Adipose tissue (tissue), 3 donors: Measurements from ENCODE around the gene WWP2. TPM values are rescaled to one million over a fixed set of nuclear protein-coding genes. Genes with fewer than 3 reads are reported as not detected.
"Not testable (repeated sequence)": the region's sequence is repeated elsewhere in the genome, so short reads cannot be mapped to it uniquely, and the experiment has no call there.

Experiments used
- H3K27ac ChIP-seq: one replicate; pipeline ENCODE4 v1.5.1; 2013; ENCODE audit warnings: low read depth, low read length
- WGBS, 3 donors: extraction: QIAGEN DNeasy Blood & Tissue Kit; methylation state at CpG; one replicate each; pipeline ENCODE4 v1.1.7; 2013; 5-methylcytosine and 5-hydroxymethylcytosine counted together
- polyA plus RNA-seq, 3 donors: library from polyadenylated mRNA; stranded (reverse); fragments of 200-250 nt; gene quantifications; one replicate each; pipeline ENCODE4 v1.2.3, GENCODE V29; 2013
- donor health status: healthy with polysubstance abuse.
- donor health status: Bipolar disorder and iron deficiency.
- donor health status: healthy.

The WWP2 gene
- polyA plus RNA-seq, 3 donors, result 18.9 to 25.1 (median 19.6) TPM

DNA sequence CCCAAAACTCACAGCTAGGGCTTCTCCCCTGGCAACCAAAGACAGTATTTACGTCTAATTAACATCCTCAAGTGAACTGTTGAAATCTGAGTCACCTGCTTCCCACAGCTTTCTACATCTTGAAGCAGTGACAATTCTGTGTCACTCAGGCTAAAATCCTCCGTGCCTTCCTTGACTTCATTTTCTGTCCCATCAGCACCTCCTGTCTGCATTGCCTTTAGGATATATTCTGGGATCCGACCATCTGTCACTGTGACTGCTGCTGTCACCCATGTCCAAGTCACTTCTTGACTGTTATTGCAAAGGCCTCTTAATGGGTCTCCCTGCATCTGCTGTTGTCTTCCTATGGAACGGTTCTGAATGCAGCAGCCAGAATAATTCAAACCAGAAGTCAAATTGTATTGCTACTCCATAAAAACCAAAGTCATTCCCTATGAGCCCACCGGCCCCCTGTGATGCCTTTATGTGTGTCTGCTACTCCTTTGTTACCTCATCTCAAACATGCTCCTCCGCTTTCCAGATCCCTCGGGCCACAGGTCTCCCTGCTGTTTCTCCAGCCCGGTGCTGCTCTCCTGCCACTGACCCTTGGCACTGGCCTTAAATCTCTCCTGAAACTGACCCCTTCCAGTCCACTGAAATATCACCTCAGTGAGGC lies 56.9 kb downstream of the WWP2 start:
- WGBS, 3 donors, result 83 to 94% (median 92%) methylated on average over 8 of the region's 8 CpGs
- no peak overlapping the region for H3K27ac ChIP-seq

DNA sequence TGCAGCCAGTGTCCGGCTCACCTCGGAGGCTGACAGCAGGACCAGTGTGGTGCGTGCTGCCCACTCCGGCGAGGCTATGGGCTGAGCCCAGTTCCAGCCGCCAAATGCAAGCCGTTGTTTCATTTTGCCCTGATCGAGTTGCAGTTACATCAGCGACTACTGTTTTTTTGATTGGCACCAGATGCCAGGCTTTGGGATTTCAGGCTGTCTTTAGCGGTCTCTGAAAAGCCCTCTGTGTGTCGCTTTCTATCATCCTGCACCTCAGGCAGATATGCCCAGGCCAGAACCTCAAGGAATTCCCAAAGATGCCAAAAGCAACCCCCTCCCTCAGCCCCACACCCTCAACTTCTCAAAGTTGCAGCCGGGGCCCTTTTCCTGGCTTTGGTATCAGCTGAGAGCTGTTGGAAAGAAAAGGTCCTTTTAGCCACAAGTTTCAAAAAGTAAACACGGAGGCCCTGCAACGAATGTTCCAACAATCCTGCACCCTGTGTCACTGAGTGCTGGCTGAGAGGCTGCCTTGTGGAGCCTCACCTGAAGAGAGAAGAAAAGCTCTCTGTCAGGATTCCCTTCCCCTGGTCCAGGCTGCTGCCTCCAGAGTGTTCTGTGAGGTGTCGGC lies 58.9 kb downstream of the WWP2 start:
- no peak overlapping the region for H3K27ac ChIP-seq
- 39 to 85% (median 81%) methylated on average over 15 of the region's 15 CpGs for WGBS, 3 donors

- H3K27ac ChIP-seq, result no peak overlapping the region
- 88 to 96% (median 94%) methylated on average over 6 of the region's 6 CpGs for WGBS, 3 donors
Observed at GRCh38 chr16:69821844-69822173, 59.7 kb downstream of the WWP2 start.

DNA sequence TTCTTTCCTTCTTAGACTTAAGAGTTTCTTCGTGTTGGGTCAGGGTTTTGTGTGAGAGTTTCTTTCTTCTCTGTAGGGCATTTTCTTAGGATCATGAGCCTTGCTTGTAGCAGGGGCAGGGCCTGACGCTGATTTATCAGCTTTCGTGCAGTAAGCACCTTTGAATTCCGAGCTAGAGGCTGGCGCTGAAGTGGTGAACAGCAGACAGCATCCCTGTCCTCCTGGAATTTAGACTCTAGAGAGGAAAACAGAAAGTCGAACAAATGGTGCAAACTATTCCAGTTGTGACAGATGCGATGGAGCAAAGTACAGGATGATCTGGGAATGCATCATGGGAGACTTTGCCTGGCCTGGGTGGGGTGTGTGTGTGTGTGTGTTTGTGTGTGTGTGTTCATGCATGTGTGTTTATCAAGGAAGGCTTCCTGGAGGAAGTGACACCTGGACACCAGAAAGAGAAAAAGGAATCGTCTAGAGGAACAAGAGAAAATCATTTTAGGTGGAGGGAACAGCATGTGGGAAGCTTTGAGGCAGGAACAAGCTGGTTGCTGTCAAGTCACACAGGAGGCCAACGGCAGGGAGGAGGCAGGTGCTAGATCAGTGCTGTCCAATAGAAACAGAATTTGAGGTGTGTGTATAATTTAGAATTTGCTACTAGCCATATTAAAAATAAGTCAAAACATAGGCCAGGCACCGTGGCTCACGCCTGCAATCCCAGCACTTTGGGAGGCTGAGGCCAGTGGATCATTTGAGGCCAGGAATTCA lies 60.2 kb downstream of the WWP2 start:
- WGBS, 3 donors, result 80 to 91% (median 85%) methylated on average over 11 of the region's 11 CpGs
- no peak overlapping the region for H3K27ac ChIP-seq

DNA sequence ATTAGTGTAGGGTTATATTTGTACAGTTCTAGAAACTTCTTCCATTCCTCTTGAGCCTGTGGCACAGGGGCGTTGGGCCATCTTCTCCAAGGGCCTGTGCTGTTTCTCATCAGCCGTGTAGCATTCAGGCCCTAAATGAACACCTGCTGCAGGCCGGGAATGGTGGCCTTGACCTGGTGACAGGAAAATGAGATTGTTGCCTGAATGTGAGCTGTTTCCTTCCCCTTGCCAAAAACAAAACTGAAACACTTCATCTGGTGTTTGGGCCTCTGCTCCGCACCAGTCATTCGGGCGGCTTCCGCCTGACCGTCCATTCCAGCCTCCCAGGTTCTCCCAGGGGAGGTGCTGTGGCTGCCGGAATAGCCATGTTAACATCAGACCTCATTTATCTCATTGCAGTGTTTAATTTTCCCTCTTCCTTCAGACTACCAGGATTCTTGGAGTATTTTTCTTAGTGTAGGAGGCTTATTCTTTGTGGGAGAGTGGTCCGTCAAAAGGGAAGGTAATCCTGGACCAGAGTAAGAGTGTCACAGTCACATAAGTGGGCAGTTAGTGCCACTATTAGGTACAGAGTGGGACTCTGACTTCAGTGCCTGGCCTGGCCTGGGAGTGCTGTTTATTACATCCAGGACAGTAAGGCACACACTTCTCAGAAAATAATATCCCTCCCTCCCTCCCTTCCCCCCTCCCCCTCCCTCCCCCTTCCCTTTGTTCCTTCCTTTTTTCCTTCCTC lies 61.9 kb downstream of the WWP2 start:
- 19 to 44% (median 42%) methylated on average over 10 of the region's 10 CpGs for WGBS, 3 donors

DNA sequence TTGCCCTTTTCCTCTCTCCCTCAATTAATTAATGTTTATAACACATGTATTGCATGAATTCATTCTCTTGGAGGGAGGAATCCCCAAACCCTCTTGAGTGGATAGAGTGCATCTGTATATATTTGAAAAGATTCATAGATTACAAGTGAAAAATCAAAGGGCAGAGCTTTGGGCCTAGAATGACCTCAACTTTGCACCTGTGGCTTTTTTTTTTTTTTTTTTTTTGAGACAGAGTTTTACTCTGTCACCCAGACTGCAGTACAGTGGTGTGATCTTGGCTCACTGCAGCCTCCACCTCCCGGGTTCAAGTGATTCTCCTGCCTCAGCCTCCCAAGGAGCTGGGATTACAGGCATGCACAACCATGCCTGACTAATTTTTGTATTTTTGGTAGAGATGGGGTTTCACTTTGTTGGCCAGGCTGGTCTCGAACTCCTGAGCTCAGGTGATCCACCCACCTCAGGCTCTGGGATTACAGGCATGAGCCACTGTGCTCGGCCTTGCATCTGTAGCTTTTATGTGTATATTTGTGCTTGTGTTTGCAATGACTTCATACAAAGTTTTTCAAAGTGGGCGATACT lies 62.5 kb downstream of the WWP2 start:
- WGBS, 3 donors, result 72 to 93% (median 85%) methylated on average over 4 of the region's 4 CpGs

More for the DNA sequence above, 61.9 kb downstream of the WWP2 start:
- no peak overlapping the region for H3K27ac ChIP-seq

GRCh38 chr16:69827524-69827923 lies 65.4 kb downstream of the WWP2 start:
- H3K27ac ChIP-seq, result no peak overlapping the region
- 64 to 94% (median 93%) methylated on average over 5 of the region's 5 CpGs for WGBS, 3 donors

More for the DNA sequence above, 62.5 kb downstream of the WWP2 start:
- H3K27ac ChIP-seq, result not testable (repeated sequence)

- WGBS, 3 donors, result 73 to 100% (median 88%) methylated on average over 1 of the region's 1 CpG
- no peak overlapping the region for H3K27ac ChIP-seq
Observed at GRCh38 chr16:69829338-69829737, 67.2 kb downstream of the WWP2 start.

DNA sequence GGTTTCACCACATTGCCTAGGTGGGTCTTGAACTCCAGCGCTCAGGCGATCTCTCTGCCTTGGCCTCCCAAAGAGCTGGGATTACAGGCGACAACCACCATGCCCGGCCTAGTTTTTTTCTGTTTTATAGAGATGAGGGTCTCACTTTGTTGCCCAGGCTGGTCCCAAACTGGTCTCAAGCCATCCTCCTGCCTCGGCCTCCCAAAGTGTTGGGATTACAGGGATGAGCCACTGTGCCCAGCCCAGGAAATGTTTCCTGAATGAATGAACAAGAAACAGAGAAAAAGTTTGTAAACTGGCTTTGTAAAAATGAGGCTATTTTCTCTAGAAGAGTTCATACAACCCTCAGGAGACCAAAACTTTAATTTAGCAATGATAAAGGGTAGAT lies 68.0 kb downstream of the WWP2 start:
- H3K27ac ChIP-seq, result no peak overlapping the region
- WGBS, 3 donors, result 96 to 98% (median 98%) methylated on average over 5 of the region's 5 CpGs

DNA sequence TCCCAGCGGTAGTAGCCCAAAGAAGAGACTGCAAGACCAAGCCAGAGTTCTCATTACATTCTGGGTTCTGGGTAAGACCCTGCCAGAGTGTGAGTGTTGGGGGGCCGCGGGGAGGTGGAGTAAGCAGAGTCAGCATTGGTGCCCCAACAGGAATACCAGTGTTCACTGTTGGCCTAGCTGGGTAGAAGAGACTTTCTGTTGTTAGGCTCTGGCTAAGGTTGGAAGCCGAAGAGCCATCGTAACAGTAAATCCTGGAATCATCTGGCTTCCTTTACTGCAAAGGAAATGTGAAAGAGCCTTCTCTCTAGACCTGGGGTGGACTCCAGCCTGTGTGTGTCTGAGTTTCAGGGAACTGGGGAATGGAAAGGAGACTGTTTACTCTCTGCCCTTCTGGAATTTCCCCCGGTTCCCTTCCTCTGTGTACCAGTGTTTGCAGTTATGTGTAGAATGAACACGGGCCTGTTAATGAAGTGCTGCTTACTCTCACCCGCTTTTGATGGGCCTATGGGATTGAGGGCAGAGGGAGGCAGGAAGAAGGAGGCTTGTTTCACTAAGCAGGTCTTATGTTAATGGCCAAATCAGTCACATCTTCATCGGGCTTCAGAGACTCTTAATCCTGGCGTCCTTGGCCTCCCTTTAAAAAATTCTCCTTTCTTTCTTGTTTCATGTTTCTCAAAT lies 68.5 kb downstream of the WWP2 start:
- 54 to 75% (median 69%) methylated on average over 10 of the region's 10 CpGs for WGBS, 3 donors

GRCh38 chr16:69831212-69832123 lies 69.3 kb downstream of the WWP2 start:
- H3K27ac ChIP-seq, result no peak overlapping the region
- WGBS, 3 donors, result 66 to 91% (median 86%) methylated on average over 13 of the region's 13 CpGs

More for the DNA sequence above, 68.5 kb downstream of the WWP2 start:
- H3K27ac ChIP-seq, result no peak overlapping the region

GRCh38 chr16:69833357-69834282 lies 71.5 kb downstream of the WWP2 start:
- 45 to 60% (median 48%) methylated on average over 7 of the region's 7 CpGs for WGBS, 3 donors
- no peak overlapping the region for H3K27ac ChIP-seq

GRCh38 chr16:69834807-69835466 lies 72.8 kb downstream of the WWP2 start:
- no peak overlapping the region for H3K27ac ChIP-seq
- 85 to 90% (median 89%) methylated on average over 7 of the region's 7 CpGs for WGBS, 3 donors

GRCh38 chr16:69836257-69836656 lies 74.1 kb downstream of the WWP2 start:
- WGBS, 3 donors, result 98 to 100% (median 100%) methylated on average over 1 of the region's 1 CpG
- H3K27ac ChIP-seq, result no peak overlapping the region

DNA sequence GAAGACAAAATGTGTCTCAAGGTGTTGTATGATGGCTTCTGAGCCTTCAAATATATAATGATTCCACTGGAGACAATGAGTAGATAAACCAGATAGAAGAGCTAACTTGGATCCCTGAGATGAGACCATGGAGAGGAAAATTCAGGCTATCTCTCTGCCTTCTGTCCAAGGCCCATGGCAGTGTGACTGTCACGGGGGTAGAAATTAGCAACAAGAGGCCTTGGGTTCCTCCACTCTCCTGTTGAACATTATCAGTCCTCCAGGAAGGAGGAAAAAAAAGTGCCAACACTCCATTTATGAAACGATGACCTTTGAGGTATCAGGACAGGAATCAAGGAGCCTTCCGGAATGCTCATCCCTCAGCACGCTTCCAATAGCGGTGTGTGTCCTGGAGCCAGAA lies 75.2 kb downstream of the WWP2 start:
- H3K27ac ChIP-seq, result no peak overlapping the region
- WGBS, 3 donors, result 90 to 98% (median 95%) methylated on average over 5 of the region's 5 CpGs

DNA sequence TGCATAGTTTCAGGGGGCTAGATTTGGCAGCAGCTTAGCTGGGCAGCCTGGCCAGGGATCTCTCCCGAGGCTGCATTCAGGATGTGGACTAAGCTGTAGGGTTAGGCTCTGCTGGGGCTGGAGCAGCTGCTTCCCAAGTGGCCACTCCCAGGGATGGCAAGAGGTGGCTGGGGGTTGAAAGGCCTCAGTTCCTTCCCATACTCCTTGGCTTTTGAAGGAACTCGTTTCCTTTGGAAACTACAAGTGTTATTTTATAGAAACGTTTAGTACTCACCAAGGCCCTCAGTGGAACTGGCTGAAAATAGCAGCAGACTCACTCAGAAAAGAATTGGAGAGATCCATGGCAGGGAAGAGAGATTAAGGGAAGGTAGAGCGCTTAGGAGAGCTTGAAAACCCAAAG lies 76.4 kb downstream of the WWP2 start:
- no peak overlapping the region for H3K27ac ChIP-seq
- WGBS, 3 donors, result 42 to 66% (median 55%) methylated on average over 4 of the region's 4 CpGs
